Astrocyte of the cerebellum (primary cell): ENCODE measurements around the gene CTNNBIP1.

ENCODE experiments used
- DNase-seq: peaks from one replicate; pipeline ENCODE4 v3.0.0-alpha.2; 2011; ENCODE audit warnings: low read depth
- H3K4me3 ChIP-seq: 2 replicates; pipeline ENCODE4 v1.5.1; 2011; ENCODE audit warnings: mild to moderate bottlenecking, low read depth, low read length, moderate library complexity
- in situ Hi-C: cut with HindIII; loops from 2 replicates; pipeline ENCODE4 v1.10.0; 2017; ENCODE audit warnings: low sequenced_read_pairs
- TF ChIP-seq, protein P1 (sequence below): IDR thresholded peaks from 2 replicates; pipeline ENCODE4 v1.5.1; 2012; ENCODE audit warnings: low read length, low read depth, moderate library complexity, mild to moderate bottlenecking; ENCODE audit errors: missing control alignments

The CTNNBIP1 gene

DNA sequence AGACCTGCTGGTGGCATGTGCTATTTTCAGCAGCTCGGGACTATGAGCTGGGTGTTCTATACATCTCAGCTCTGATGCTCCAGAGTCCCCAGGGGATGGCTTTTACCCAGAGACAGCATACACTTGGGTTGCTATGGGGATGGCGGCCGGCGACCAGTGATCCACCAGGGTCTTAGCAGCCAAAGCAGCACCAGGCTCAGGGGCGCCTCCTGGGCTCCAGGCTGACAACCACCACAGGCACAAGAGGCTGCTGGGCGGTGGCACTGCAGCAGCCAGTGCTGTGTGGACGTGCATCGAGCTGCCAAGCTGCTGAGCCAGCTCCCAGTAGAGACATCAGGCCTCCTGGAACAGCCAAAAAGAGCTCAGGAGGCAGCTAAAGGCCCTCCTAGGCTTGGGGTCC lies 48.7 kb downstream of the CTNNBIP1 start:
- in situ Hi-C loops = no loop called here
- TF ChIP-seq, protein P1, sequence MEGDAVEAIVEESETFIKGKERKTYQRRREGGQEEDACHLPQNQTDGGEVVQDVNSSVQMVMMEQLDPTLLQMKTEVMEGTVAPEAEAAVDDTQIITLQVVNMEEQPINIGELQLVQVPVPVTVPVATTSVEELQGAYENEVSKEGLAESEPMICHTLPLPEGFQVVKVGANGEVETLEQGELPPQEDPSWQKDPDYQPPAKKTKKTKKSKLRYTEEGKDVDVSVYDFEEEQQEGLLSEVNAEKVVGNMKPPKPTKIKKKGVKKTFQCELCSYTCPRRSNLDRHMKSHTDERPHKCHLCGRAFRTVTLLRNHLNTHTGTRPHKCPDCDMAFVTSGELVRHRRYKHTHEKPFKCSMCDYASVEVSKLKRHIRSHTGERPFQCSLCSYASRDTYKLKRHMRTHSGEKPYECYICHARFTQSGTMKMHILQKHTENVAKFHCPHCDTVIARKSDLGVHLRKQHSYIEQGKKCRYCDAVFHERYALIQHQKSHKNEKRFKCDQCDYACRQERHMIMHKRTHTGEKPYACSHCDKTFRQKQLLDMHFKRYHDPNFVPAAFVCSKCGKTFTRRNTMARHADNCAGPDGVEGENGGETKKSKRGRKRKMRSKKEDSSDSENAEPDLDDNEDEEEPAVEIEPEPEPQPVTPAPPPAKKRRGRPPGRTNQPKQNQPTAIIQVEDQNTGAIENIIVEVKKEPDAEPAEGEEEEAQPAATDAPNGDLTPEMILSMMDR = no peak
- H3K4me3 ChIP-seq = no peak overlapping the region
- no peak for DNase-seq

DNA sequence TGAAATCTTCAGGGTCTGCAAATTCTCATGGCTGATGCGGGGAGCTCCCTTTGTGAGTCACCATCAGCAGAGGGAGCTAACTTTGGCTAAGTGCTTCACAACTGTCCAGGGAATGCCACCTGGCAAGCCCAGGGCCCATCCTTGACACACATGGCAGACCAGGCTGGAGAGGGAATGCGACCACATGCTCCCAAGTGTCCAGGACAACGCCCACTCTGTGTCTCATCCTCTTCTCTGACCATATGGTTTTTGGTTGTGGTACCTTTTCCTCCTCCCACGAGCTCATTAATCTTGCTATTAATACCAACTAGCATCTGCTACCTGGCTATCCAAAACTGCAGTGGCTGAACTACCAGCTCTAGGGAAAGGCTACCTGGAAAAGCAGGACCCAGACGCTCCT lies 49.2 kb downstream of the CTNNBIP1 start:
- no peak for DNase-seq
- H3K4me3 ChIP-seq = no peak overlapping the region
- in situ Hi-C loops = no loop called here
- TF ChIP-seq, protein P1 = no peak

DNA sequence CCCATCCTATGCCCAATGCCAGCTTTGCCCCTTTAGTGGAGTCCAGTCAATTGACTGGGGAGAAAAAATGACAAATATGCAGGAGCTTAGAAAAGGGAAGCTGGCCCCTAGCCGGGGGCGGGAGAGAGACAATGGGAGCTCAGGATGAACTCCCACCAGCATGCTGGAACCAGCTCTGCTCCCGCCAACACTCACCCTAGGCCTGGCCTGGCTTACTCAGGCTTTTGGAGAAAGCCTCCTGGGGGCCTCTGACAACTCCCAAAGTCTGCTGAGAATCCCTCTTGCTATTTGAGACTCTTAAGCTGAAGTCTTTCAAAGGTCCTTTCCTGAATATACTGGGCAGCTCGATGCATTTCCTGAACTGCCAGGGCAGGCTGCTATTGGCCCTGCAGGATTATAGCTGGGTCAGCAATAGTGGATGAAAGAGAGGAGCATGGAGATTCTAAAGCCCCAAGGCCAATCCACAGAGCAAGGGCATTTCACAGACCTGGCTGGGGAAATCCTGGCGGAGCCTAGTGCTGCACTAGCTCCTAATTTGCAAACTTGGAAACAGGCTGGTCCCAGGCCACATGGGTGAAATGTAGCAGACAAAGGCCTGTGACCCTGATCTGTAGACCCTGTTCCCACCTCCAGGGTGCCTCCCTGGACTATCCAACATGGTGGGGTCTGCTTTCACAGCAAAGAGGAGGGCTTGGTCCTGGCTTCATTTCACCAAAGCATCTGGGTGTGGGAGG lies 50.6 kb downstream of the CTNNBIP1 start:
- H3K4me3 ChIP-seq = no peak overlapping the region
- in situ Hi-C loops = no loop called here
- TF ChIP-seq, protein P1 = no peak
- no peak for DNase-seq

DNA sequence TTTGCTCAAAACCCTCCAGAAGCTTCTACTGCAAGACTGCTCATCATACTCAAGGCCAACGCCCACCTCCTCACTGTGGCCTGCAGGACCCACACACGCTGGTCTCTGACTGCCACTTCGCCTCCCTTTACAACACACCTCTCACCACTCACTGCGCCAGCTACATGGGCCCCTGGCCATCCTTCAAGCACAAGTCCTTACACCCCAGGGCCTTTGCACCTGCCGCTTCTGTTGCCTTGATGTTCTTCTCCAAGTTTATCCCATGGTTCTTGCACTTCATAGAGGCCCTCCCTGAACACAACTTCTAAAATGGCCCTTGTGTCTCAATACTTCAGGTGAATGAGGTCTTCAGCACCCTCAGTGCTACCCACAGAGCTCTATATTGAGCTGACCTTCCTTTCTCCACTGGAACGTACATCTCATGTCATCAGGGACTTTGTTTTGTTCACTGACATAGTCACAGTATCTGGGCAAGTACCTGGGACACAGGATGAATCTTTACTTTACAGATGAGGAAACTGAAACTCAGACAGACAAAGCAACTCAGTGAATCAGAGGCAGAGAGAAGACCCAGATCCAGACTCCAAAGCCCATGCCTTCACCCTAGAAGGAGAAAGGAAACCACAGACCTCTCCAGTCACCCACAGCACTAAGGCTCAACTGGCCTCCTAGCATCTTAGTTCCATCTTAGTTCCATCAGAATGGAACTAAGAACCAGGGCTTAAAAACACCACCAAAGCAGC lies 51.6 kb downstream of the CTNNBIP1 start:
- in situ Hi-C loops = no loop called here
- H3K4me3 ChIP-seq = no peak overlapping the region
- DNase-seq = no peak
- TF ChIP-seq, protein P1 = no peak

DNA sequence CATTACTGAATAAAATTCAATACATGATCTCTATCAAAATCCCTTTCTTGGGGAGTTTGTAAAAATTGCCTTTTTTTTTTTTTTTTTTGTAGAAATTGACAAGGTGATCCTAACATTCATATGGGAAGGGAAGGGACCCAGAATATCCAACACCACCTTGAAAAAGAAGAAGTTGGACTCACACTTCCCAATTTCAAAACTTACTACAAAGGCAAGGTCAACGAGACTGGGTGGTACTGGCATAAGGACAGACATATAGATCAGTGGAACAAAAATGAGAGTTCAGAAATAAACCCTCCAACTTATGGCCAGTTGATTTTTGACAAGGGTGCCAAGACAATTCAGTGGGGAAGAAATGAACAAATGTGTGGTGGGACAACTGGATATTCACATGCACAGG lies 54.9 kb downstream of the CTNNBIP1 start:
- in situ Hi-C loops = no loop called here
- DNase-seq = no peak
- TF ChIP-seq, protein P1 = no peak
- H3K4me3 ChIP-seq = no peak overlapping the region

DNA sequence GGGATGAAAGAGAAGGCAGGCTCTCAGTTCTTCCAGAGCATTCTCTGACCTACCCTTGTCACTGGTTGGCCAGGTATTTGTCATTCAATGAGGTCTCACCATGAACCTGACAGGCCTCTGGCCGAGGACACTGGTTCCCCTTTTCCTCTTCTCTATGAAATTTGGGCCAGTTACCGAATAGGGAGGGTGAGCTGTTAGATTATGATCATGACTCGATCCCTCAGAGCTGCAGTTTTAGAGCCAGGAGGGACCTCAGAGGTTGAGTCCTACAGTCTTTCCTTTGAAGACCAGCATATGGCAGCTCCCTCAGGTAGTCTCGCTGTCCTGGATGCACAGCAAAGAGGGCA lies 56.8 kb downstream of the CTNNBIP1 start:
- no peak for DNase-seq
- TF ChIP-seq, protein P1 = no peak
- H3K4me3 ChIP-seq = no peak overlapping the region
- in situ Hi-C loops = no loop called here
